Measurements from ENCODE around the gene TPSAB1. TPM values are rescaled to one million over a fixed set of nuclear protein-coding genes. Genes with fewer than 3 reads are reported as not detected.

The TPSAB1 gene
- total RNA-seq, 1 experiment from 2014 or later = not detected

- Histone ChIP-seq H3K27me3 (ENCODE audit: low read length) (no peaks in the 10 kb centered on the region), H3K4me1 (ENCODE audit: insufficient read depth, low read length) (no peaks in the 10 kb centered on the region), H3K4me3 (ENCODE audit: low read length) (no peak overlapping the region), H4K20me1 (ENCODE audit: low read length) (no peaks in the 10 kb centered on the region), H3K9me3 (ENCODE audit: low read length) (no peaks in the 10 kb centered on the region), H3K27ac (ENCODE audit: low read length) (no peak overlapping the region), H3K9ac (ENCODE audit: low read length) (no peak overlapping the region), H3K4me2 (ENCODE audit: low read length) (no peak overlapping the region), H3K9me2 (replicated peaks; ENCODE audit: low read length) (no peaks in the 10 kb centered on the region), H3F3A (ENCODE audit: low read length, unreplicated experiment) (no peaks in the 10 kb centered on the region), H2AFZ (ENCODE audit: low read length) (no peak overlapping the region), H3K79me2 (ENCODE audit: low read length) (no peaks in the 10 kb centered on the region), H3K36me3 (ENCODE audit: low read depth, low read length) (no peaks in the 10 kb centered on the region)
- intact Hi-C loops (cut with micrococcal nuclease) = no loop called here
- ATAC-seq = no peak
- no TSS peak for BruUV-seq (replicated peaks)
- TF ChIP-seq EZH2phosphoT487 (IDR thresholded peaks at IDR 0.05; ENCODE audit: borderline replicate concordance, low read length) = no peak
- no peak for TF ChIP-seq CTCF (conservative IDR thresholded peaks at IDR 0.05; ENCODE audit: low read depth, low read length)
- TF ChIP-seq EZH2 (IDR thresholded peaks at IDR 0.05; ENCODE audit: low read length, unreplicated experiment) = no peak
- ChIA-PET CTCF (interaction anchor here (1.0 kb wide), 1 partner anchor 43 kb away, joined by 3 read pairs; no protein-coding TSS in a partner anchor), POLR2A (ENCODE audit: unreplicated experiment) (no interaction called here)
- no peak for DNase-seq
Observed at GRCh38 chr16:1193143-1193824, 47.2 kb upstream of the TPSAB1 start.

- DNase-seq = no peak
- no TSS peak for BruUV-seq (replicated peaks)
- H3K4me1 ChIP-seq (ENCODE audit: insufficient read depth, low read length) = no peaks in the 10 kb centered on the region
- H4K20me1 ChIP-seq (ENCODE audit: low read length) = no peaks in the 10 kb centered on the region
- no peaks in the 10 kb centered on the region for H3F3A ChIP-seq (ENCODE audit: low read length, unreplicated experiment)
- no peaks in the 10 kb centered on the region for H3K9me3 ChIP-seq (ENCODE audit: low read length)
- no peak overlapping the region for H3K9ac ChIP-seq (ENCODE audit: low read length)
- H3K4me2 ChIP-seq (ENCODE audit: low read length) = no peak overlapping the region
- H2AFZ ChIP-seq (ENCODE audit: low read length) = no peak overlapping the region
- H3K27me3 ChIP-seq (ENCODE audit: low read length) = no peaks in the 10 kb centered on the region
- ATAC-seq = no peak
- H3K27ac ChIP-seq (ENCODE audit: low read length) = no peak overlapping the region
- ChIA-PET CTCF (interaction anchor here (1.0 kb wide), 1 partner anchor 44 kb away, joined by 3 read pairs; no protein-coding TSS in a partner anchor), POLR2A (ENCODE audit: unreplicated experiment) (interaction anchor here (0.7 kb wide), 1 partner anchor 12 kb away, joined by 4 read pairs; no protein-coding TSS in a partner anchor)
- no peaks in the 10 kb centered on the region for H3K9me2 ChIP-seq (replicated peaks; ENCODE audit: low read length)
- H3K79me2 ChIP-seq (ENCODE audit: low read length) = no peaks in the 10 kb centered on the region
- intact Hi-C loops (cut with micrococcal nuclease) = no loop called here
- no peak overlapping the region for H3K4me3 ChIP-seq (ENCODE audit: low read length)
- TF ChIP-seq EZH2 (IDR thresholded peaks at IDR 0.05; ENCODE audit: low read length, unreplicated experiment) (no peak), CTCF (conservative IDR thresholded peaks at IDR 0.05; ENCODE audit: low read depth, low read length) (no peak), EZH2phosphoT487 (IDR thresholded peaks at IDR 0.05; ENCODE audit: borderline replicate concordance, low read length) (no peak)
- no peaks in the 10 kb centered on the region for H3K36me3 ChIP-seq (ENCODE audit: low read depth, low read length)
Observed at GRCh38 chr16:1193825-1194581, 46.5 kb upstream of the TPSAB1 start.

Data from PC-3 (cell line).